Mesenchymal stem cell (in vitro differentiated cells and primary cell): Measurements from ENCODE around the gene MYH11.

Experiments used
- DNase-seq: peaks from one replicate; pipeline ENCODE4 v3.0.0-alpha.2; 2013
- H2AFZ ChIP-seq: one replicate; pipeline ENCODE4 v1.6.1; 2013; ENCODE audit warnings: low read depth, mild to moderate bottlenecking, control low read depth, inconsistent platforms, low read length, moderate library complexity
- H2AK5ac ChIP-seq: 2 replicates; pipeline ENCODE4 v1.6.1; 2013; ENCODE audit warnings: low read length, moderate library complexity, mild to moderate bottlenecking, inconsistent platforms; ENCODE audit not compliant: severe bottlenecking
- H2BK120ac ChIP-seq: one replicate; pipeline ENCODE4 v1.6.1; 2013; ENCODE audit warnings: low read depth, mild to moderate bottlenecking, inconsistent platforms, low read length, moderate library complexity
- H2BK12ac ChIP-seq, 2 experiments: one replicate each; pipeline ENCODE4 v1.6.1; 2013; ENCODE audit warnings: inconsistent platforms in 2 of 2, low read length in 2 of 2, mild to moderate bottlenecking in 2 of 2, moderate library complexity in 2 of 2, control low read depth in 1 of 2
- H2BK15ac ChIP-seq: one replicate; pipeline ENCODE4 v1.6.1; 2013; ENCODE audit warnings: mild to moderate bottlenecking, low read depth, inconsistent platforms; ENCODE audit not compliant: poor library complexity, severe bottlenecking
- H2BK5ac ChIP-seq: 2 replicates; pipeline ENCODE4 v1.6.1; 2013; ENCODE audit warnings: low read depth, mild to moderate bottlenecking, low read length, control low read depth, inconsistent platforms; ENCODE audit not compliant: poor library complexity, severe bottlenecking
- H3K14ac ChIP-seq, 2 experiments: one replicate each; pipeline ENCODE4 v1.6.1; 2013; ENCODE audit warnings: inconsistent platforms in 2 of 2, low read length in 2 of 2, control low read depth in 1 of 2, mild to moderate bottlenecking in 1 of 2, moderate library complexity in 1 of 2
- H3K18ac ChIP-seq, 2 experiments: one replicate each; pipeline ENCODE4 v1.6.1; 2013; ENCODE audit warnings: inconsistent platforms in 2 of 2, low read length in 2 of 2, control low read depth in 1 of 2, low read depth in 1 of 2, mild to moderate bottlenecking in 1 of 2
- H3K23ac ChIP-seq, 2 experiments: one replicate each; pipeline ENCODE4 v1.6.1; 2013; ENCODE audit warnings: inconsistent platforms in 2 of 2, low read length in 2 of 2, mild to moderate bottlenecking in 2 of 2, moderate library complexity in 2 of 2, control low read depth in 1 of 2
- H3K27ac ChIP-seq: 2 replicates; pipeline ENCODE4 v1.5.1; 2013; ENCODE audit warnings: mild to moderate bottlenecking, moderate library complexity, low read length, control low read depth, inconsistent platforms; ENCODE audit not compliant: poor library complexity, severe bottlenecking
- H3K27me3 ChIP-seq, 2 experiments: 2 replicates each; pipeline versions ENCODE4 v1.6.1 to v1.7.0; 2013; ENCODE audit warnings: low read length in 2 of 2, mild to moderate bottlenecking in 2 of 2, moderate library complexity in 2 of 2, control low read depth in 1 of 2, inconsistent platforms in 1 of 2; ENCODE audit not compliant: control insufficient read depth in 1 of 2, insufficient read depth in 1 of 2
- H3K36me3 ChIP-seq, 2 experiments: 2 replicates each; pipeline versions ENCODE4 v1.6.1 to v1.7.0; 2013; ENCODE audit warnings: low read length in 2 of 2, control low read depth in 1 of 2, inconsistent platforms in 1 of 2, low read depth in 1 of 2, mild to moderate bottlenecking in 1 of 2; ENCODE audit not compliant: insufficient read depth in 2 of 2, control insufficient read depth in 1 of 2
- H3K4ac ChIP-seq, 2 experiments: one replicate each; pipeline ENCODE4 v1.6.1; 2013; ENCODE audit warnings: inconsistent platforms in 2 of 2, low read length in 2 of 2, mild to moderate bottlenecking in 2 of 2, moderate library complexity in 2 of 2, control low read depth in 1 of 2, low read depth in 1 of 2
- H3K4me1 ChIP-seq: 2 replicates; pipeline ENCODE4 v1.6.1; 2013; ENCODE audit warnings: low read depth, low read length, control low read depth; ENCODE audit not compliant: control insufficient read depth, insufficient read depth
- H3K4me2 ChIP-seq: 2 replicates; pipeline ENCODE4 v1.6.1; 2013; ENCODE audit warnings: low read length, mild to moderate bottlenecking, inconsistent platforms; ENCODE audit not compliant: poor library complexity, severe bottlenecking
- H3K4me3 ChIP-seq, 2 experiments: 2 replicates each; pipeline versions ENCODE4 v1.5.1 to v1.7.0; 2013; ENCODE audit warnings: low read length in 2 of 2, mild to moderate bottlenecking in 2 of 2, control low read depth in 1 of 2, low read depth in 1 of 2; ENCODE audit not compliant: insufficient read depth in 1 of 2
- H3K79me1 ChIP-seq: replicated peaks from 2 replicates; pipeline ENCODE4 v1.6.1; 2013; ENCODE audit warnings: mild to moderate bottlenecking, control low read depth, low read length, inconsistent platforms; ENCODE audit not compliant: poor library complexity, severe bottlenecking
- H3K9ac ChIP-seq: 2 replicates; pipeline ENCODE4 v1.7.0; 2013; ENCODE audit warnings: mild to moderate bottlenecking, low read length, moderate library complexity
- H3K9me3 ChIP-seq: 2 replicates; pipeline ENCODE4 v1.7.0; 2013; ENCODE audit warnings: mild to moderate bottlenecking, low read length; ENCODE audit not compliant: control insufficient read depth
- H4K8ac ChIP-seq: one replicate; pipeline ENCODE4 v1.6.1; 2013; ENCODE audit warnings: inconsistent platforms, mild to moderate bottlenecking, low read length, moderate library complexity
- H4K91ac ChIP-seq: one replicate; pipeline ENCODE4 v1.6.1; 2013; ENCODE audit warnings: mild to moderate bottlenecking, low read length, inconsistent platforms
- WGBS: methylation state at CpG from one replicate; pipeline ENCODE4 v1.1.7; 2013; ENCODE audit warnings: mixed read lengths; 5-methylcytosine and 5-hydroxymethylcytosine counted together

Gene MYH11

GRCh38 chr16:15897121-15897780 lies 40.4 kb upstream of the MYH11 start:
- Histone ChIP-seq H3K9ac (peak overlapping the region; percentile 73), H3K79me1 (no peaks in the 10 kb centered on the region), H2AK5ac (peak overlapping the region; percentile 45), H2BK15ac (no peak overlapping the region), H4K8ac (no peak overlapping the region), H3K14ac (no peak overlapping the region), H2BK5ac (no peak overlapping the region), H3K4me3 (peak overlapping the region in 1 of 2 experiments; percentile 57), H3K27ac (peak overlapping the region; percentile 33), H3K23ac (no peak overlapping the region), H2AFZ (no peak overlapping the region), H3K18ac (no peak overlapping the region), H4K91ac (no peak overlapping the region), H3K9me3 (no peaks in the 10 kb centered on the region), H3K36me3 (no peaks in the 10 kb centered on the region), H3K4me1 (peaks cover 19% of the 10 kb centered on the region), H3K4ac (no peak overlapping the region), H3K27me3 (no peaks in the 10 kb centered on the region), H3K4me2 (peak overlapping the region; percentile 10), H2BK120ac (no peak overlapping the region), H2BK12ac (no peak overlapping the region)
- DNase-seq = no peak
- 90% methylated on average over 7 of the region's 8 CpGs for WGBS

DNA sequence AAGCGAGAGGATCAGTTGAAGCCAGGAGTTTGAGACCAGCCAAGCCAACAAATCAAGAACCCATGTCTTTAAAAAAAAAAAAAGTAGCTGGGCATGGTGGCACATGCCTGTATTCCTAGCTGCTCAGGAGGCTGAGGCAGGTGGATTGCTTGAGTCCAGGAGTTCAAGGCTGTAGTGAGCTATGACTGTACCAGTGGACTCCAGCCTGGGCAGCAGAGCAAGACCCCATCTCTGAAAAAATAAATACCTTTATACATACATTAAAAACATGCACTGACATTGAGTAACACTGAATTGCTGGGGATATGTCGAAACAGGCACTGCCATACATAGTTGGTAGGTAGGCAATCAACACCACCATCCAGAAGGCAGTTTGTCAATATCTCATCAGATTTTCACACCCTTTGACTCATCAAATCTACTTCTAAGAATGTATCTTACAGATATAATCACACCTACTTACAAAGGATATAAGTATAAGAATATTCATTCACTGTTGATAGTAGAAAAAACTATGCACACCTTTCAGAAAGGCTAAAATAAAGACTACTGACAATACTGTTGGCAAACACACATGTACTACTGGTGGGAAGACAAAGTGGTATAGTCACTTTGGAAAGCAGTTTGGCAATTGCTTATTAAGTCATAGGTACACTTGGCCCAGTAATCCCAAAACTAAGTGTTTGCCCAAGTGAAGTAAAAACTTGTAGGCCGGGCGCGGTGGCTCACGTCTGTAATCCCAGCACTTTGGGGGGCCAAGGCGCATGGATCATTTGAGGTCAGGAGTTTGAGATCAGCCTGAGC lies 37.9 kb upstream of the MYH11 start:
- no peak overlapping the region for H3K23ac ChIP-seq
- no peak for DNase-seq
- no peak overlapping the region for H3K4ac ChIP-seq

GRCh38 chr16:15891508-15891907 lies 34.7 kb upstream of the MYH11 start:
- Histone ChIP-seq H4K8ac (no peak overlapping the region), H2AFZ (no peak overlapping the region), H3K9me3 (no peaks in the 10 kb centered on the region), H3K4me2 (no peak overlapping the region), H3K79me1 (peaks cover 2% of the 10 kb centered on the region), H3K36me3 (no peaks in the 10 kb centered on the region), H2BK15ac (no peak overlapping the region), H3K14ac (no peak overlapping the region), H3K4me1 (peaks cover 3% of the 10 kb centered on the region), H3K23ac (no peak overlapping the region), H2BK12ac (no peak overlapping the region), H2BK5ac (no peak overlapping the region), H4K91ac (no peak overlapping the region), H3K18ac (peak overlapping the region in 1 of 2 experiments; percentile 21), H2BK120ac (no peak overlapping the region), H3K9ac (no peak overlapping the region), H3K4ac (no peak overlapping the region), H3K27me3 (no peaks in the 10 kb centered on the region), H2AK5ac (no peak overlapping the region), H3K27ac (no peak overlapping the region), H3K4me3 (no peak overlapping the region)
- DNase-seq = no peak
- 70% methylated on average over 3 of the region's 3 CpGs for WGBS

More for the DNA sequence above, 37.9 kb upstream of the MYH11 start:
- Histone ChIP-seq H3K9me3 (no peaks in the 10 kb centered on the region), H3K14ac (no peak overlapping the region), H3K79me1 (no peaks in the 10 kb centered on the region), H2AK5ac (no peak overlapping the region), H2BK120ac (no peak overlapping the region), H3K36me3 (no peaks in the 10 kb centered on the region), H4K91ac (no peak overlapping the region), H3K4me1 (peaks cover 17% of the 10 kb centered on the region), H4K8ac (no peak overlapping the region), H3K27me3 (no peaks in the 10 kb centered on the region), H3K9ac (no peak overlapping the region), H3K18ac (no peak overlapping the region), H3K4me2 (no peak overlapping the region), H3K4me3 (no peak overlapping the region), H2BK5ac (no peak overlapping the region), H2BK15ac (no peak overlapping the region), H3K27ac (no peak overlapping the region), H2BK12ac (no peak overlapping the region), H2AFZ (no peak overlapping the region)
- 93% methylated on average over 7 of the region's 7 CpGs for WGBS
